ENCODE data around the gene TM4SF1. TPM values are rescaled to one million over a fixed set of nuclear protein-coding genes. Genes with fewer than 3 reads are reported as not detected.

TM4SF1 gene
- total RNA-seq, 1 experiment from 2014 or later: 27.7 TPM

GRCh38 chr3:149327156-149327555, 50.3 kb downstream of the TM4SF1 start:
- intact Hi-C loops (cut with micrococcal nuclease): no loop called here
- Mint-ChIP-seq H3K9me3 (ENCODE audit: unreplicated experiment) (no peaks in the 10 kb centered on the region), H3K27me3 (ENCODE audit: insufficient read depth, unreplicated experiment) (no peaks in the 10 kb centered on the region), H3K4me1 (ENCODE audit: insufficient read depth, unreplicated experiment) (no peaks in the 10 kb centered on the region), H3K36me3 (ENCODE audit: insufficient read depth, unreplicated experiment) (no peaks in the 10 kb centered on the region), H3K4me3 (ENCODE audit: unreplicated experiment) (no peak overlapping the region), H3K27ac (ENCODE audit: low read depth, unreplicated experiment) (no peak overlapping the region)
- POLR2A ChIA-PET: interaction anchor here (0.7 to 1.1 kb wide), 2 partner anchors 14 to 481 kb away, joined by 3 read pairs; no protein-coding TSS in a partner anchor
- no peak for DNase-seq (ENCODE audit: unreplicated experiment)
- TF ChIP-seq, protein P1, sequence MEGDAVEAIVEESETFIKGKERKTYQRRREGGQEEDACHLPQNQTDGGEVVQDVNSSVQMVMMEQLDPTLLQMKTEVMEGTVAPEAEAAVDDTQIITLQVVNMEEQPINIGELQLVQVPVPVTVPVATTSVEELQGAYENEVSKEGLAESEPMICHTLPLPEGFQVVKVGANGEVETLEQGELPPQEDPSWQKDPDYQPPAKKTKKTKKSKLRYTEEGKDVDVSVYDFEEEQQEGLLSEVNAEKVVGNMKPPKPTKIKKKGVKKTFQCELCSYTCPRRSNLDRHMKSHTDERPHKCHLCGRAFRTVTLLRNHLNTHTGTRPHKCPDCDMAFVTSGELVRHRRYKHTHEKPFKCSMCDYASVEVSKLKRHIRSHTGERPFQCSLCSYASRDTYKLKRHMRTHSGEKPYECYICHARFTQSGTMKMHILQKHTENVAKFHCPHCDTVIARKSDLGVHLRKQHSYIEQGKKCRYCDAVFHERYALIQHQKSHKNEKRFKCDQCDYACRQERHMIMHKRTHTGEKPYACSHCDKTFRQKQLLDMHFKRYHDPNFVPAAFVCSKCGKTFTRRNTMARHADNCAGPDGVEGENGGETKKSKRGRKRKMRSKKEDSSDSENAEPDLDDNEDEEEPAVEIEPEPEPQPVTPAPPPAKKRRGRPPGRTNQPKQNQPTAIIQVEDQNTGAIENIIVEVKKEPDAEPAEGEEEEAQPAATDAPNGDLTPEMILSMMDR (IDR thresholded peaks at IDR 0.05; ENCODE audit: unreplicated experiment): no peak
- CTCF ChIA-PET: interaction anchor here (0.6 to 1.6 kb wide), 5 partner anchors 10 to 208 kb away, joined by 3 to 6 read pairs (median 4); no protein-coding TSS in a partner anchor
- BruUV-seq (replicated peaks): no TSS peak

DNA sequence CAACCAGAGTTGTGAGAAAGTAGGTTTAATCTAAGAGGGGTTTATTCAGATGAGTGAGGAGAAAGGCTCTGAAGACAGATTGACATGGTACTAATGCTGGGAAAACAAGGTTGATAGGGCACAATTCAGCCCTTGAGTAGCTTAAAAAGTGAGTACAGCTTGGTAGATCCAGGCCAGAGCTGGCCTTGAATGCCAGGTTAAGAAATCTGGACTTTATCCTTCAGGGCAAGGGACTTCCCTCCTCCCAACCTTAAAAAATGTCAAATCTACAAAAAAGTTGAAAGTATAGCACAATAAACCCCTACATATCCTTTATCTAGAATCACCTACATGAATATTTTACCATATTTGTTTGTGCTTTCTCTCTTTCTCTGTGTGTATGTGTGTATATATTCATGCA, 51.9 kb downstream of the TM4SF1 start:
- Mint-ChIP-seq H3K36me3 (ENCODE audit: insufficient read depth, unreplicated experiment) (no peaks in the 10 kb centered on the region), H3K9me3 (ENCODE audit: unreplicated experiment) (no peaks in the 10 kb centered on the region), H3K27me3 (ENCODE audit: insufficient read depth, unreplicated experiment) (no peaks in the 10 kb centered on the region), H3K27ac (ENCODE audit: low read depth, unreplicated experiment) (no peak overlapping the region), H3K4me3 (ENCODE audit: unreplicated experiment) (no peak overlapping the region), H3K4me1 (ENCODE audit: insufficient read depth, unreplicated experiment) (no peaks in the 10 kb centered on the region)
- ChIA-PET CTCF (interaction anchor here (1.0 to 2.1 kb wide), 4 partner anchors 8 to 205 kb away, joined by 3 to 8 read pairs (median 6); partner anchors contain the start of gene TM4SF18), POLR2A (interaction anchor here (1.0 kb wide), 1 partner anchor 25 kb away, joined by 4 read pairs; no protein-coding TSS in a partner anchor)
- BruUV-seq (replicated peaks): no TSS peak
- TF ChIP-seq, protein P1 (IDR thresholded peaks at IDR 0.05; ENCODE audit: unreplicated experiment): no peak
- intact Hi-C loops (cut with micrococcal nuclease): no loop called here
- no peak for DNase-seq (ENCODE audit: unreplicated experiment)

DNA sequence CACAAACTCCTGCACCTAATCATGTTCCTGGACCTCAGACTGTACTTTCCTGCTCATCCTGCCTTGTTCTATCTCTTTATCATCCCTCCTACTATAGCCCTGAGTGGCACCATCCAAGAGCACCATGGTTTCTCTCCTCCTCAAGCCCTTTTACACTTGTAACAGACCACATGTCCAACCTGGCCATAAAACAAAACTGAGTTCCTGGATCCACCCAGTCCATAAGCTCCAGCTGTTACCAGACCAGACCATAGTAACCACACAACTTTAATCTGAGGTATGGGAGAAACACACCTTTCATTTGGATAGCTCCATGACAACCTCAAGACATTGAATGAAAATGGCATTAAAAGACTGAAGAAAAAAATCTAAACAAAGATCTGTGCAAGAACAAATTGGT, 53.1 kb downstream of the TM4SF1 start:
- Mint-ChIP-seq H3K36me3 (ENCODE audit: insufficient read depth, unreplicated experiment) (no peaks in the 10 kb centered on the region), H3K4me3 (ENCODE audit: unreplicated experiment) (no peak overlapping the region), H3K27me3 (ENCODE audit: insufficient read depth, unreplicated experiment) (no peaks in the 10 kb centered on the region), H3K27ac (ENCODE audit: low read depth, unreplicated experiment) (no peak overlapping the region), H3K4me1 (ENCODE audit: insufficient read depth, unreplicated experiment) (no peaks in the 10 kb centered on the region), H3K9me3 (ENCODE audit: unreplicated experiment) (no peaks in the 10 kb centered on the region)
- POLR2A ChIA-PET: interaction anchor here (0.8 to 1.0 kb wide), 2 partner anchors 16 to 24 kb away, joined by 4 read pairs; no protein-coding TSS in a partner anchor
- no TSS peak for BruUV-seq (replicated peaks)
- DNase-seq (ENCODE audit: unreplicated experiment): no peak
- CTCF ChIA-PET: interaction anchor here (0.7 to 2.1 kb wide), 7 partner anchors 10 to 204 kb away, joined by 3 to 8 read pairs (median 4); partner anchors contain the start of gene TM4SF18
- TF ChIP-seq, protein P1 (IDR thresholded peaks at IDR 0.05; ENCODE audit: unreplicated experiment): no peak
- intact Hi-C loops (cut with micrococcal nuclease): no loop called here

- Mint-ChIP-seq H3K27ac (ENCODE audit: low read depth, unreplicated experiment) (no peak overlapping the region), H3K4me3 (ENCODE audit: unreplicated experiment) (no peak overlapping the region), H3K4me1 (ENCODE audit: insufficient read depth, unreplicated experiment) (no peaks in the 10 kb centered on the region), H3K9me3 (ENCODE audit: unreplicated experiment) (no peaks in the 10 kb centered on the region), H3K36me3 (ENCODE audit: insufficient read depth, unreplicated experiment) (no peaks in the 10 kb centered on the region), H3K27me3 (ENCODE audit: insufficient read depth, unreplicated experiment) (no peaks in the 10 kb centered on the region)
- intact Hi-C loops (cut with micrococcal nuclease): no loop called here
- no TSS peak for BruUV-seq (replicated peaks)
- ChIA-PET POLR2A (no interaction called here), CTCF (no interaction called here)
- TF ChIP-seq, protein P1 (IDR thresholded peaks at IDR 0.05; ENCODE audit: unreplicated experiment): no peak
- no peak for DNase-seq (ENCODE audit: unreplicated experiment)
These were observed 55.8 kb downstream of the TM4SF1 start for GRCh38 chr3:149321640-149322039.

Measured in MCF 10A (cell line).